NCI-H526 (cell line): ENCODE results near the gene SCAPER.
"Not testable (repeated sequence)": the region's sequence is repeated elsewhere in the genome, so short reads cannot be mapped to it uniquely, and the experiment has no call there.

ENCODE experiments used
- DNase-seq, 2 experiments: peaks; one replicate each; lab custom pipeline; 2025; lab: John Stamatoyannopoulos, UW

The SCAPER gene

GRCh38 chr15:76495487-76495886 is 409.7 kb downstream of the SCAPER start:
- DNase-seq, result no peak

GRCh38 chr15:76492538-76492937 is 412.6 kb downstream of the SCAPER start:
- DNase-seq, result no peak

- DNase-seq, result no peak
These were observed 421.4 kb downstream of the SCAPER start for GRCh38 chr15:76483752-76484151.

DNA sequence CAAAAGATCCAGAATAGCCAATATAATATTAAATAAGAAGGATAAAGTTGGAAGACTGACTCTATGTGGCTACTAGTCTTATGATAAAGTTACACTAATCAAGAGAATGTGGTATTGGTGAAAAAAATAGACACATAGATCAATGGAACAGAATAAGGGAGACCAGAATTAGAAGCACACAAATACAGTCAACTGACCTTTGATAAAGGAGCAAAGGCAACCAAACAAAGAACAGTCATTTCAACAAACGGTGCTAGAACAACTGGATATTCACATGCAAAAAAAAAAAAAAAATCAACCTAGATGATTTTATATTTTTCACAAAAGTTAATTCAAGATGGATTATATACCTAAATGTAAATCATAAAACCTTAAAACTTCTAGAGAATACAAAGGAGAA is 422.1 kb downstream of the SCAPER start:
- no peak for DNase-seq

GRCh38 chr15:76480267-76480666 is 424.9 kb downstream of the SCAPER start:
- no peak for DNase-seq

- no peak for DNase-seq
These were observed 434.4 kb downstream of the SCAPER start for GRCh38 chr15:76470691-76471090.

DNA sequence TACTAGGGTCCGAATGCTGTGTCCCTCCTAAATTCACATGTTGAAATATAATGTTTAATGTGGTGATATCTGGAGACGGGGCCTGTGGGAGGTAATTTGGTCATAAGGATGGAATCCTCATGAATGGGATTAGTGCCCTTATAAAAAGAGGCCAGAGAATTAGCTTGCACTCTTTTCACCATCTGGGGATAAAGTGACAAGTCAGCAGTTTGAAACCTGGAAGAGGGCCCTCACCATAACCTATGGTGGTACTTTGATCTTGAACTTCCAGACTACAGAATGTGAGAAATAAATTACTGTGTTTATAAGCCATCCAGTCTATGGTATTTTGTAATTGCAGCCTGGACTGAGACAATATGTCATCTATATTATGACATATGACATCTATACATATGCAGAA is 436.4 kb downstream of the SCAPER start:
- DNase-seq, result no peak

- no peak for DNase-seq
These were observed 438.0 kb downstream of the SCAPER start for GRCh38 chr15:76467136-76467535.

DNA sequence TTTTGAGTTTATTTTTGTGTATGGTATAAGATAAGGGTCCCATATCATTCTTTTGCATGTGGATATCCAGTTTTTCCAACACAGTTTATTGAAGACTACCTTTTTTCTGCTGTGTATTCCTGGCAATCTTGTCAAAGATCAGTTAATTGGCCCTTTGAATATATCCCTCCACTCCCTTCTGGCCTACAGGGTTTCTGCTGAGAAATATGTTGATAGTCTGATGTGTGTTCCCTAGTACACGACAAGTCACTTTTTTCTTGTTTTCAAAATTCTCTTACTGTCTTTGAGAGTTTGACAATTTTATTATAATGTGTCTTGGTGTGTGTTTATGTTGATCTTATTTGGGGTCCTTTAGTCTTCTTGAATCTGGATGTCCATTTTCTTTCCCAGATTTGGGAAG is 439.4 kb downstream of the SCAPER start:
- DNase-seq, result no peak

DNA sequence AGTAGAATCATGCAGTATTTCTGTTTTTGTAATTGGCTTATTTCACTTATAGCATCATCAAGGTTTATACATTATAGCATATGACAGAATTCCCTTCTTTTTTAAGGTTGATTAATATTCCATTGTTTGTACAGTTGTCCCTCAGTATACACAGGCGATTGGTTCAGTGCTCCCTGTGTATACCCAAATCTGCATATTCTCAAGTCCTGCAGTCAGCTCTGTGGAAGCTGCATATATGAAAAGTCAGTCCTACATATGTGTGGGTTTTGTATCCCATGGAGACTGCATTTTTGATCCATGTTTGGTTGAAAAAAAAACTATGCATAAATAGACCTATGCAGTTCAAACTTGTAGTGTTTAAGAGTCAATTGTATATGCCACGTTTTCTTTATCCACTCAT is 440.9 kb downstream of the SCAPER start:
- DNase-seq, result no peak

GRCh38 chr15:76460871-76461270 is 444.3 kb downstream of the SCAPER start:
- no peak for DNase-seq

DNA sequence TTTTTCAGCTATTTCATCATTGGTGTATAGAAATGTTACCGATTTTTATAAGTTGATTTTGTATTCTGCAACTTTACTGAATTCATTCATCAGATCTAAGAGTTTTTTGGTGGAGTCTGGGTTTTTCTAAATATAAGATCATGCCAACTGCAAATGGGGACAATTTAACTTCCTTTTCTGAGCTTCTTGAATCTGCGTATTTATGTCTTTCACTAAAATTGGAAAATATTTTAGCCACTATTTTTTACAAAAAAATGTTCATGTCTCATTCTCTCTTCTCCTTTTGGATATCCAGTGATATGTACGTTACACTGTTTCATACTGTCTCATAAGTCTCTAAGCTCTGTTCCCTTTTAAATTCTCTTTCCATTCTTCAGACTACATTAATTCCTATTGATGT is 444.8 kb downstream of the SCAPER start:
- no peak for DNase-seq

GRCh38 chr15:76451540-76451939 is 453.6 kb downstream of the SCAPER start:
- no peak for DNase-seq

DNA sequence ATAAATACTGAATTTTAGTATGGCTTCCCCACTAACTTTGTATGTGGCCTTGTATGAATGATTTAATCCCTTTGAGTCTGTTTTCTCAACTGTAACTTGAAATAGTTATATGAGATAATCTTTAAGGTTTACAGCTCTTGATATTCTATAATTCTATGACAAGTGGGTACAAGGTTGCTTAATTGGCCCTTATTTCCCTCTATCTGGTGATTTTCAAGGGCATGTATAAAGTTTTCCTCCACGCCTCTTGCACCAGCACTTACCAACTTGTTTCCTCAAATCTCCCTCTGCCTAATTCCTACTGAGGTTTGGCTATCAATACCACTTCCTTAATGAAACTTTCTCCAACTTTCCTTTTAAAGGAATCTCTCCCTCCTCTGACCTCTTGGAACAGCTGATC is 455.7 kb downstream of the SCAPER start:
- no peak for DNase-seq

DNA sequence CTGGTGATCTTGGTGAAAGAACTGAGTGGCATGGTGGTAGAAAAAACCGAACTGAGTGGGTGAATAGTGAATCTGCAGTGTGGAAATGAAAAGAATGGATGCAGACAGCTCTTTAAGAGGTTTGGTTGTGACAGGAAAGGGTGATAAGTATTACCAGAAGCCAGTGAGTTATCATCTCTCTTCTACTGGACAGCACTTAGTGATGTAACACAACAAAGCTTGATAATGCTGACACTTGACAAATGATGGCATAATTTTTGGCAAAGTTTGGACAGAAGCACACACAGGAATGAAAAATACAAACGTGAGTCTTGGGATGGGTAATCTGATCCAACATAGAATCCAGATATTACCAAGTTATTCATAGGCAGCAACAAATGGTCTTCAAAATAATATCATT is 456.4 kb downstream of the SCAPER start:
- no peak for DNase-seq

DNA sequence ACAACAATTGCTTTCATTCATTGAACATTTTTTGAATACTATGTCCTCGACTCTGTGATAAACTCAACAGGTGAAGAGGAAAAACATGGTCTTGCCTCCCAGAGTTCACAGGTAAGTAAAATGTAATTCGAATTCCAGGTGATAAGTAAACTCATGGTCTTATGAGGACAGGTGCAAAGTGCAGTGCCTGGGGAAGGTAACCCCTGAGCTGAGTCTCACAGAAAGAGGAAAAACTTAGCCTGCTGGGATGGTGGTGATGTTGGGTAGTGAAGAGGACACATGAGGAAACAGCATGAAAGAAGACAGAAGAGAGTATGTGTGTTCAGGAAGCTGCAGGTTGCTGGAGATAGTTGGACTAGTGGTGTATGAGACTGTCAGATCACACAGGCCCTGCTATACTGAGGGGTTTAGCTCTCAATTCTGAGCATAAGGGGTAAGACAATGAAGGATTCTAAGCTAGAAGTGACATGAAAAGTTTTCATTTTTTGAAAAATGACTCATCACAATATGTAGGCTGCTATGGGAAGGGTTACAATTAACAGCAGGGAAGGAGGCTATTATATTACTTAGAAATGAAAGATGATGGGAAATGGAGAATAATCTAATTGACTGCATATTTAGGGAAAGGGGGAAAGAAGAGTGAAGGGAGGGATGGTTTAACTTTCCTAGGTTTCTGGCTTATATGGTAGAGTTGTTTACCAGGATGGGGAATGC is 457.3 kb downstream of the SCAPER start:
- DNase-seq, result no peak

- DNase-seq, result no peak
These were observed 464.7 kb downstream of the SCAPER start for GRCh38 chr15:76440441-76440840.

DNA sequence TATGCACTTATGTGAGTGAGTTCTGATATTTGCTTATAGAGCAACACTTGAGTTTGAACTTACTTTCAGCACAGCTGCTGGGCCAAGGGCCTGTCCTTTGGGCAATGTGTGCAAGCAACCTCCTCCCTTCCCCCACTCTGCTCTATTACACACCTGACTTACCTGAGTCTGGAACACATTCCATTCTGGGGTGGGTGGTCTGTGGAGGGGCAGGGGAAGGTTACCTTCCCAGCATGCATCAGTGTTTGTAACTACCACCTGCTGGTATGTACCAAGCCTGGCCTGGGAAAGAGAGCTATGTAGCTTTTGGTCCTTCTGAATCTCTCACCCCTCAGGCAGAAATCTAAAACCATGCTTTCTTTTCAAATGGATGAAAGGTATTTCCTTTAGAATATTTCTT is 465.6 kb downstream of the SCAPER start:
- no peak for DNase-seq

DNA sequence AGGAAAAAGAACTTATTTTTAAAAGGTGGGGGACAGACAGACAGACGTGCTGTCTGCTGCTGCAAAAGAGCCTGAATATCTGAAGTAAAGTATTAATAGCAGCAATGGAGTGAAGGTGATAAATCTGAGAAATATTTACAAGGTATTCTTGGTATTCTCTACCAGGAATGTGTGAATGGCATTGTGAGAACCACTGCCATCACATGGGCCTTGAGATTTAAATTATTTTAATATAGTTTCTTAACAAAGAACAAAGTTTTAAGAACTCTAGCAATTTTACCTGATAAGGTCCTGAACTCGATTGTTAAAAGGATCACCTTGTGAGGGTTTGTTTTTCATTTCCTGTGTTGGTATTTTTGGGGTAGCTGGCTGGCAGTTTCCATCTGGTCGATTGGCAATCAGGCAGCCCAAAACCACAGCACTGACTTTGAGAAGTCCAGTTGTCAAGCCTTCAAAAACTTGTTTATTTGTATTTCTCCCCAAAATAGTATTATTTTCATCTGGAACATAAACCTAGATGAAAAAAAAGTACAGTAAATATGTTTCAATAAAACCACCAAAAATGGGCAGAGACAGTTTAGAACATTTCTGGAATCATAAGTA is 471.2 kb downstream of the SCAPER start:
- DNase-seq, result no peak

GRCh38 chr15:76433036-76433435 is 472.1 kb downstream of the SCAPER start:
- DNase-seq, result not testable (repeated sequence)

DNA sequence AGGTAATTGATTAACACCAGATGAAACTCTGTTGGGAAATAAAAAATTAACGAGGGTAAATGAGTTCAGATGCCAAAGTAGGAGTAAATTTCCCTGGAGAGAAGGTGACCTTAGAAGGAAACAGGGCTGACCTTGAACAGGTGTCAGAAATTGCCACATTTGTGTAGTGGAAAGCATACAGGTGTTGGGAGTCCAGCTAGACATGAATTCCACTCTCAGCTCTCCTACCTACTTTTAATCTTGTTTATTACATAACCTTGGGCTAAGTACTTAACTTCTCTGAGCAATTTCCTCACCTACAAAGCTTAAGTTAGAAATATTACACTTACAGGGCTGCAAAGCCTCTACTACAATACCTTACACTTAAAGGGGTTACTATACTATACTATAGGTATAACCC is 472.5 kb downstream of the SCAPER start:
- DNase-seq, result no peak

GRCh38 chr15:76431971-76432370 is 473.2 kb downstream of the SCAPER start:
- no peak for DNase-seq

- DNase-seq, result not testable (repeated sequence)
These were observed 474.4 kb downstream of the SCAPER start for GRCh38 chr15:76430711-76431110.

- no peak for DNase-seq
These were observed 475.5 kb downstream of the SCAPER start for GRCh38 chr15:76429661-76430060.
